Glutamatergic neuron (in vitro differentiated cells): ENCODE measurements around the gene CDK5. TPM values are rescaled to one million over a fixed set of nuclear protein-coding genes. Genes with fewer than 3 reads are reported as not detected.
"Not testable (repeated sequence)": the region's sequence is repeated elsewhere in the genome, so short reads cannot be mapped to it uniquely, and the experiment has no call there.

Experiments used
- DNase-seq: peaks from one replicate; pipeline ENCODE4 v3.0.0; 2022
- H3K27ac Mint-ChIP-seq: one replicate; pipeline ENCODE4 v1.8.0; 2020; ENCODE audit warnings: mild to moderate bottlenecking, mixed read lengths, inconsistent platforms; ENCODE audit not compliant: unreplicated experiment
- H3K27me3 Mint-ChIP-seq: one replicate; pipeline ENCODE4 v1.8.0; 2020; ENCODE audit warnings: mild to moderate bottlenecking, moderate library complexity, mixed read lengths, inconsistent platforms; ENCODE audit not compliant: unreplicated experiment
- H3K36me3 Mint-ChIP-seq: one replicate; pipeline ENCODE4 v1.8.0; 2020; ENCODE audit warnings: mild to moderate bottlenecking, mixed read lengths, inconsistent platforms; ENCODE audit not compliant: unreplicated experiment
- H3K4me1 Mint-ChIP-seq: one replicate; pipeline ENCODE4 v1.8.0; 2020; ENCODE audit warnings: mild to moderate bottlenecking, low read depth, mixed read lengths, inconsistent platforms; ENCODE audit not compliant: unreplicated experiment
- H3K4me3 Mint-ChIP-seq: one replicate; pipeline ENCODE4 v1.8.0; 2020; ENCODE audit warnings: mild to moderate bottlenecking, mixed read lengths, inconsistent platforms; ENCODE audit not compliant: unreplicated experiment
- H3K9me3 Mint-ChIP-seq: one replicate; pipeline ENCODE4 v1.8.0; 2020; ENCODE audit warnings: mild to moderate bottlenecking, moderate library complexity, mixed read lengths, inconsistent platforms; ENCODE audit not compliant: unreplicated experiment
- CTCF ChIP-seq: fragments of 200-600 bp; sonication (generic); IDR thresholded peaks from one replicate; pipeline ENCODE4 v1.5.0; 2021; ENCODE audit not compliant: partially characterized antibody, unreplicated experiment
- total RNA-seq: library from RNA; stranded (reverse); fragmentation: NEBNext Ultra II Directional; extraction: Animal tissue kit (Norgen Biotek cat#: 25700); gene quantifications from one replicate; pipeline ENCODE4 v1.2.1, GENCODE V29; 2021; ENCODE audit not compliant: unreplicated experiment

The CDK5 gene
- total RNA-seq, 1 donor from 2014 or later: 52.9 TPM

GRCh38 chr7:151046603-151047573 lies 10.8 kb downstream of the CDK5 start:
- H3K4me3 Mint-ChIP-seq: no peak overlapping the region
- TF ChIP-seq CTCF: no peak

GRCh38 chr7:151045967-151046366 lies 11.7 kb downstream of the CDK5 start:
- H3K4me3 Mint-ChIP-seq: peak overlapping the region; percentile 52
- H3K36me3 Mint-ChIP-seq: no peaks in the 10 kb centered on the region
- DNase-seq: no peak
- H3K27ac Mint-ChIP-seq: peak overlapping the region; percentile 59
- peaks cover 11% of the 10 kb centered on the region for H3K27me3 Mint-ChIP-seq
- peaks cover 17% of the 10 kb centered on the region for H3K4me1 Mint-ChIP-seq
- peaks cover 4% of the 10 kb centered on the region for H3K9me3 Mint-ChIP-seq
- no peak for TF ChIP-seq CTCF

More at GRCh38 chr7:151046603-151047573, 10.8 kb downstream of the CDK5 start:
- Mint-ChIP-seq H3K4me1 (peaks cover 10% of the 10 kb centered on the region), H3K9me3 (peaks cover 3% of the 10 kb centered on the region), H3K27me3 (peaks cover 10% of the 10 kb centered on the region), H3K36me3 (no peaks in the 10 kb centered on the region), H3K27ac (no peak overlapping the region)
- no peak for DNase-seq

GRCh38 chr7:151045262-151045661 lies 12.4 kb downstream of the CDK5 start:
- no peak for TF ChIP-seq CTCF
- Mint-ChIP-seq H3K27ac (no peak overlapping the region), H3K9me3 (peaks cover 6% of the 10 kb centered on the region), H3K4me1 (peaks cover 17% of the 10 kb centered on the region), H3K36me3 (no peaks in the 10 kb centered on the region), H3K4me3 (no peak overlapping the region), H3K27me3 (peaks cover 11% of the 10 kb centered on the region)
- DNase-seq: no peak

GRCh38 chr7:151043959-151044358 lies 13.7 kb downstream of the CDK5 start:
- Mint-ChIP-seq H3K27ac (no peak overlapping the region), H3K9me3 (peaks cover 4% of the 10 kb centered on the region), H3K4me3 (no peak overlapping the region), H3K4me1 (peaks cover 29% of the 10 kb centered on the region), H3K36me3 (no peaks in the 10 kb centered on the region), H3K27me3 (peaks cover 11% of the 10 kb centered on the region)
- no peak for TF ChIP-seq CTCF
- DNase-seq: no peak

GRCh38 chr7:151043449-151043848 lies 14.2 kb downstream of the CDK5 start:
- H3K27ac Mint-ChIP-seq, H3K9me3 Mint-ChIP-seq, DNase-seq: not testable (repeated sequence)

More at GRCh38 chr7:151043449-151043848, 14.2 kb downstream of the CDK5 start:
- H3K4me3 Mint-ChIP-seq, H3K36me3 Mint-ChIP-seq: not testable (repeated sequence)
- Mint-ChIP-seq H3K4me1 (peaks cover 28% of the 10 kb centered on the region), H3K27me3 (peaks cover 11% of the 10 kb centered on the region)
